HG03175 (cell line): Measurements from ENCODE around the gene DEFB131A.
"Not testable (repeated sequence)": the region's sequence is repeated elsewhere in the genome, so short reads cannot be mapped to it uniquely, and the experiment has no call there.

Source experiments
- ATAC-seq: cut with Tn5 transposase; IDR thresholded peaks from one replicate; pipeline ENCODE4 v1.9.1; 2021; ENCODE audit warnings: mild to moderate bottlenecking, moderate library complexity; ENCODE audit not compliant: unreplicated experiment

Gene DEFB131A

GRCh38 chr4:9494256-9495035 is 50.2 kb downstream of the DEFB131A start:
- ATAC-seq, result not testable (repeated sequence)

GRCh38 chr4:9495443-9495842 is 51.2 kb downstream of the DEFB131A start:
- not testable (repeated sequence) for ATAC-seq

- not testable (repeated sequence) for ATAC-seq
These were observed 53.6 kb downstream of the DEFB131A start for GRCh38 chr4:9497575-9498467.

GRCh38 chr4:9498468-9499040 is 54.3 kb downstream of the DEFB131A start:
- ATAC-seq, result not testable (repeated sequence)

- ATAC-seq, result not testable (repeated sequence)
These were observed 55.8 kb downstream of the DEFB131A start for GRCh38 chr4:9499974-9500487.
